ENCODE data around the gene RNF217. TPM values are rescaled to one million over a fixed set of nuclear protein-coding genes. Genes with fewer than 3 reads are reported as not detected.

RNF217 gene
- total RNA-seq, 4 donors from 2014 or later, result 4.5 to 15.5 (median 12.4) TPM

- in situ Hi-C loops (cut with MboI; ENCODE audit: low sequenced_read_pairs in 4 of 4), result no loop called here
- Histone ChIP-seq H3K36me3 (no peaks in the 10 kb centered on the region), H3K9me3 (no peaks in the 10 kb centered on the region), H3K27ac (no peak overlapping the region), H3K27me3 (no peaks in the 10 kb centered on the region), H3K4me3 (no peak overlapping the region), H3K4me1 (peaks cover 15 to 33% of the 10 kb centered on the region in 2 donors)
- no peak for TF ChIP-seq POLR2A (IDR thresholded peaks at IDR 0.05)
- TF ChIP-seq CTCF (IDR thresholded peaks at IDR 0.05 in 4 of 5, conservative IDR thresholded peaks at IDR 0.05 in 1 of 5), result no peak
- intact Hi-C loops (cut with DNase I; ENCODE audit: low total_unique reads), result no loop called here
- ATAC-seq, result no peak
- DNase-seq, result no peak
Measured at GRCh38 chr6:125054331-125054730, 92.1 kb downstream of the RNF217 start.

DNA sequence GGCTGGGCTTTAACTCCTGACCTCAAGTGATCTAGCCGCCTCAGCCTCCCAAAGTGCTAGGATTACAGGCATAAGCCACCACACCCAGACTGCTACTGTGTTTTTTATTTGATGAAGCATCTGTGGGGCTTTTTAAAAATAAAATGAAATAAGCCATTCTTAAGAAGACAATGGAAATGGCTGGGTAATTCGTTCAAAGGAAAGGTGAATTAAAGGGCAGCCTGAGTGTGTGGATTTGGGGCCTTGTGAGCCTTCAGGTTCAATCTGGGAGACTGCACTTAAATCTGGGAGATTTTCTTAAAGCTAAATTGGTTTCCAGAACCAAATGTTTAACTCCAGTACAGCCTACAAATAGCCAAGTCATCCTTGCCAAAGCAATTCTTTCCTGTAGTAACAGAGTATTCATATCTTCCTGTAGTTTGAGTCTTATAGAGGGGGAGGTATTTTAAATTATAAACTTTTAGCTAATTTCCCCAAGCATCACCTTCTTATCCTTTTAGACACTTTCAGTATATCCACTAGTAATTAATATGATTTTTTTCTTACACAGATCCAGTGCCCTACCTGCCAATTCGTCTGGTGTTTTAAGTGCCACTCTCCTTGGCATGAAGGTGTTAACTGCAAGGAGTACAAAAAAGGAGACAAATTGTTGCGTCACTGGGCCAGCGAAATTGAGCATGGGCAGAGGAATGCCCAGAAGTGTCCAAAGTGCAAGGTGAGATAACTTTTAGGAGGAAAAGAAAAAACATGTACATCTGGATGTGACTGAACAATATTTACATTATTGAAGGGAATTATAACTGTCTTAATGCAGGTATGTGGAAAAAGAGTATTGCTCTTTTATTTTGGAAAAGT is 95.4 kb downstream of the RNF217 start:
- no peak overlapping the region for H3K4me3 ChIP-seq
- no peak overlapping the region for H3K27ac ChIP-seq
- peaks cover 10 to 26% of the 10 kb centered on the region in 2 donors for H3K4me1 ChIP-seq
- no peaks in the 10 kb centered on the region for H3K36me3 ChIP-seq
- intact Hi-C loops (cut with DNase I; ENCODE audit: low total_unique reads) (no loop called here), in situ Hi-C loops (cut with MboI; ENCODE audit: low sequenced_read_pairs in 4 of 4) (no loop called here)
- TF ChIP-seq CTCF (IDR thresholded peaks at IDR 0.05 in 4 of 5, conservative IDR thresholded peaks at IDR 0.05 in 1 of 5) (no peak), POLR2A (IDR thresholded peaks at IDR 0.05) (no peak)
- DNase-seq, result no peak
- peak in 1 of 2 donors; percentile 53 for ATAC-seq
- no peaks in the 10 kb centered on the region for H3K27me3 ChIP-seq
- no peaks in the 10 kb centered on the region for H3K9me3 ChIP-seq

GRCh38 chr6:125058546-125058945 is 96.3 kb downstream of the RNF217 start:
- intact Hi-C loops (cut with DNase I; ENCODE audit: low total_unique reads) (no loop called here), in situ Hi-C loops (cut with MboI; ENCODE audit: low sequenced_read_pairs in 4 of 4) (no loop called here)
- H3K27ac ChIP-seq, result no peak overlapping the region
- TF ChIP-seq CTCF (IDR thresholded peaks at IDR 0.05 in 4 of 5, conservative IDR thresholded peaks at IDR 0.05 in 1 of 5) (no peak), POLR2A (IDR thresholded peaks at IDR 0.05) (no peak)
- no peaks in the 10 kb centered on the region for H3K9me3 ChIP-seq
- peaks cover 10 to 26% of the 10 kb centered on the region in 2 donors for H3K4me1 ChIP-seq
- H3K36me3 ChIP-seq, result no peaks in the 10 kb centered on the region
- no peak overlapping the region for H3K4me3 ChIP-seq
- H3K27me3 ChIP-seq, result no peaks in the 10 kb centered on the region
- DNase-seq (no peak), ATAC-seq (no peak)

GRCh38 chr6:125063307-125063706 is 101.1 kb downstream of the RNF217 start:
- no peak overlapping the region for H3K4me3 ChIP-seq
- H3K4me1 ChIP-seq, result peaks cover 3 to 9% of the 10 kb centered on the region in 2 donors
- intact Hi-C loops (cut with DNase I; ENCODE audit: low total_unique reads) (no loop called here), in situ Hi-C loops (cut with MboI; ENCODE audit: low sequenced_read_pairs in 4 of 4) (no loop called here)
- no peaks in the 10 kb centered on the region for H3K36me3 ChIP-seq
- ATAC-seq (no peak), DNase-seq (no peak)
- TF ChIP-seq CTCF (IDR thresholded peaks at IDR 0.05 in 4 of 5, conservative IDR thresholded peaks at IDR 0.05 in 1 of 5), result no peak
- TF ChIP-seq POLR2A (IDR thresholded peaks at IDR 0.05), result no peak
- no peak overlapping the region for H3K27ac ChIP-seq
- H3K27me3 ChIP-seq, result no peaks in the 10 kb centered on the region
- no peaks in the 10 kb centered on the region for H3K9me3 ChIP-seq
